ENCODE data around the gene WDR90.

Gene WDR90

DNA sequence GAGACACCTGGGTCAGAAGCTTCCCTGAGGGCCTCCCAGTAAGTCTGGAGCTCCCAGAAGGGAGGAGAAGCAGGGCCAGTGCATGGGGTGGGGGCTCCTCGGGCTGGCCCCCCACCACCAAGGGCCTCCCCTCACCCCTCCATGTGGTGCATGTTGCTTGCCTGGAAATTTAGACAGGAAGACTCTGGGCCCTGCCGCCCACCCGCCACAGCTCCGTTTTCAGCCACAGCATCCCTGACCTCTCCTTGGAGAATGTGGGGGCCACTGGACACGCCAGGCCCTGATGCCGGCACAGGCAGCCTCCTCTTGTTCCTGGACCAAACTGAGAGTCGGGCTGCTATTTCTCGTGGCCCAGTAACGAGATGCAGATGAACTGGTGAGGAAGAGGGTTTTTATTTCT lies 10.3 kb upstream of the WDR90 start:
- no peak for DNase-seq (ENCODE audit: low spot score)

DNA sequence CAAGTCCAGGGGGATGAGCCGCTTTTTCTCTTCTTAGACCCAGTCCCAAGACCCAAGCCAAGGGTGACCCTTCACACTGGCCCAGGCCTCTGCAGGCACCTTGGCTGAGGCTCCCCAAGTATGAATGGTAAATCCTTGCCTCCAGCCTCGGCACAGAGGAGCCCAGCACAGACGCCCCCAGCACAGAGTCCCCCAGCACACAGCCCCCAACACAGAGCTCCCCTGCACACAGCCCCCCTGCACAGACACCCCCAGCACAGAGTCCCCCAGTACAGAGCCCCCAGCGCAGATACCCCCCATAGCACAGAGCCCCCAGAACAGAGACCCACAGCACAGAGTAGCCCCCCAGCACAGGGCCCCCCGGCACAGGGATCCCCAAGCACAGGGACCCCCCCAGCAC lies 8.6 kb upstream of the WDR90 start:
- DNase-seq (ENCODE audit: low spot score) = no peak

DNA sequence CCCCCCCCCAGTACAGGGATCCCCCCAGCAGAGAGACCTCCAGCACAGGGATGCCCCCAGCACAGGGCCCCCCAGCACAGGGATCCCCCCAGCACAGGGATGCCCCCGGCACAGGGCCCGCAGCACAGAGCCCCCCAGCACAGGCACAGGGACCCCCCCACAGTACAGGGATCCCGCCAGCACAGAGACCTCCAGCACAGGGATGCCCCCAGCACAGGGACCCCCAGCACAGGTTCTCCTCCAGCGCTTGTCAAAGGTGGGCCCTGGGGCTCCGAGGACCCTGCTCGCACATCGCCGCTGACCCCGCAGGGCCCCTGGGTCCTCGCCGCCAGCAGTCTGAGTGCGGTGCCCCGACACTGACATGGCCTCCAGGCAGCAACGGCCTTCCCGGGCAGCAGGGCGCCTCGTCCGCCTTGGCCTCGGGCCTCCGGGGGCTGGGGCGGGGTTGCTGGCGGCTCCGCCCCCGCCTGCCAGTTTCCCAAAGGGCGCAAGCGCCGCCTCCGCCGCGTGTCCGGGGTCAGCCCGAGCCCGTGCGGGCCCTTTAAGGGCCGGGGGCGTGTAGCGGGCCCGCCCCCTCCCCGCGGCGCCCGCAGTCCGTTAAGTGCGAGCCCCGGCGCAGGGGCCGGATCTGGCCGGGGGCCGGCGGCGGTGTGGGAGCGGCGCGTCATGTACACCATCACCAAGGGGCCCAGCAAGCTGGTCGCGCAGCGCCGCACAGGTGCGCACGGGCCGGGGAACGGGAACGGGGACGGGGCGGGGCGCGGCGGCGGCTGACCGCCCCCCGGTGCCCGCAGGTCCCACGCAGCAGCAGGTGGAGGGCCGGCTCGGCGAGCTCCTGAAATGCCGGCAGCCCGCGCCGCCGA lies 7.6 kb upstream of the WDR90 start, which contains the start of gene MCRIP2:
Gene MCRIP2 (plus strand): TSS at position 503 of the 863 bp plus-strand sequence. CDS start 164 bp downstream, at position 667.
- peak; percentile 60 for DNase-seq (ENCODE audit: low spot score)

DNA sequence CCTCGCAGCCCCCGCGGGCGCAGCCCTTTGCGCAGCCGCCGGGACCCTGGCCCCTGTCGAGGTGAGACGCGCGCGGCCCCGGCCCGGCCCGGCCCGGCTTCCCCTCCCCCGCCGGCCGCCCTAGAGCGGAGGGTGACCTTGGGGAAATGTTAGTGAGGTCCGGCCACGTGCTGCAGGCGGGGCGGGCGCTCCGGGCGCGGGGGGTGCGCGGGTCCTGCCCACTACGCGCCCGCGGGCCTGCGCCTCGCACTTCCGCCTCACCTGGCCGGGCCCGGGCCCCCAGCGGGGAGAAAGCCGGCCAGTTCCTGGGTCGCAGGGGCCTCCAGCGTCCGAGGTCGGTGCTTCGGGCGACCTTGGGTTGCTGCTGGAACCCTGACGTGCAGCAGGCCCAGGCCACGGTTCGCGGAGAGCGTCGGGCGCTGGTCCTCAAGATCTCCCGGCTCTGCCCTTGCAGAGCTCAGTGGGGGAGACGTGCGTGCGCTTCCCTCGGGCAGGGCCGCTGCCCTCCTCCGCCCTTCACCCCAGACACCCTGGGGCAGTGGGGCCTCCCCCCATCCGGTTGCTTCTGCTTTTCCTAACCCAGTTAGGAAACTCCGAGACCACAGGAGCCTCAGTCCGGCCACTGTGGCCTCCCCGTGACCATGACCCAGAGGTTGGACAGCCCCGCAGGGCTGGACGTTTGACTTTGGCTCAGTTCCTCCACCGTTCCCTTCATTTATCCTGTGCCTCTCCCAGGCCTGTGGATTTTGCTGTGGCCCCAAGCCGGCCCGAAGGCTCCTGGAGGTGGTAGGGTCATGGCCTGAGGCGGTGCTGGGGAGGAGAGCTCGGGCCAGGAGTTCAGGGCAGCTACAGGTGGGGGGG lies 6.7 kb upstream of the WDR90 start:
- no peak for DNase-seq (ENCODE audit: low spot score)

DNA sequence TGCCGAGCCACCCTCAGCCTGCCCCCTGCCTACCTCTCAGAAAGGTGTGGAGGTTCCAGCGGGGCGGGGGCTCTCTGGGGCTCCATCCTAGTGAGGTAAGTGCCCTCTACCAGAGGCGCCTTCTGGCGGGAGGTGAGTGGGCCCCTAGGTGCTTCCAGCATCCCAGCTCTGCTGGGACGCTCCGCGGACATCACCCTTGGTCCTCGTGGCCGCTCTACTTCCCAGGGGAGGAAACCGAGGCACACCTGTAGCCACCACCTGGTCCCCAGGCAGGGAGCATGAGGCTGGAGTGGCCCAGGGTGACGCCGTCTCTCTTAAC lies 6.2 kb upstream of the WDR90 start:
- DNase-seq (ENCODE audit: low spot score) = no peak

DNA sequence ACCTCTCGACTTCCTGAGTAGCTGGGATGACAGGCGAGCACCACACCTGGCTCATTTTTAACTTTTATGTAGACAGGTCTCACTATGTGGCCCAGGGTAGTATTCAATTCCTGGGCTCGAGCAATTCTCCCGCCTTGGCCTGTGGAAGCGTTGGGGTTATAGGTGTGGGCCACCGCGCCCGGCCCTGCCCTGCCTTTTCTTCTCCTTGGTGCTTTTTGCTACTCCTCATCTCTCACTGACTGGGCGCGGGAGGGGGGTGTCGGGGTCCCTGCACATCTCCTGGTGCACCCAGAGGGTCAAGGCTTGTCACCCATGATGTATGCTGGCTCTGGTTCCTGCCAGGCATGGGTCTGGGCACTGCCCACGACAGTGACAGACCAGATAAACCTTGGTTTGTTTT lies 4.6 kb upstream of the WDR90 start:
- DNase-seq (ENCODE audit: low spot score) = no peak

DNA sequence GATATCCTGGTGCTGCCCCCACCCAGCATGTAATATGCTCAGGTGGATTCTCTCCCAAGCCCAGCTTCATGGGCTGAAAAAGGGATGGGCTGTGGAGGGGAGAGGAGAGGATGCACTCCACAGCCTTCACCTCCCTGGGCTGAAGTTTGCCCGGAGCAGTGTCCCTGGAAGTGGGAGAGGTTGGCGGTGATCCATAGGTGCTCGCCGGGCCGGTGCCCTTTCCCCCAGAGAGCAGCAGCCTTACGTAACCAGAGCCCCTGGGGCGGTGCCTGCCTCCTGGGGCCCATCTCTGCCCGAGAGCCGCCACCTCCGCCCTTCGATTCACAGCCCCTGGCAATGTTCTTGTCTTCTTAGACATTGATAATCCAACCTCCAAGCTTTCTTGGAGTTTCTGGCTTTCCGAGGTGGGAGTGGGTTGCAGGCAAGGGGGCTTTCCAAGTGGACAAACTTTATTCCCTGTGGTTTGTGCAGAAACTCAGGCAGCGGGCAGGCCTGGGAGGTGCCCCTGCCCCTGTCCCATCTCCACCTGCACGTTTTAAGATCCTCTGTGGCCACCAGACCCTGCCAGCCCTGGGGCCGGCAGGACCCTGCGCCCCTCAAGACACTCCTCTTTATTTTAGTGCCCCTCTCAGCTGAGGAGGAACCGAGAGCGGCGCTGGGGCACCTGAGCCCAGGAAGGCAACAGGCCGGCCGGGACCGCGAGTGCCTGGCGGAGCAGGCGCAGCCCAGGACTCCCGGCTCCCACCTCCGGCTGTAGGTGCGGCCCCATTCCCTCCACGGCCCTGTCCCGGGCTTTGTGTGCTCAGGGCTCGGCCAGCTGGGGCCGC lies 3.1 kb upstream of the WDR90 start:
- no peak for DNase-seq (ENCODE audit: low spot score)

DNA sequence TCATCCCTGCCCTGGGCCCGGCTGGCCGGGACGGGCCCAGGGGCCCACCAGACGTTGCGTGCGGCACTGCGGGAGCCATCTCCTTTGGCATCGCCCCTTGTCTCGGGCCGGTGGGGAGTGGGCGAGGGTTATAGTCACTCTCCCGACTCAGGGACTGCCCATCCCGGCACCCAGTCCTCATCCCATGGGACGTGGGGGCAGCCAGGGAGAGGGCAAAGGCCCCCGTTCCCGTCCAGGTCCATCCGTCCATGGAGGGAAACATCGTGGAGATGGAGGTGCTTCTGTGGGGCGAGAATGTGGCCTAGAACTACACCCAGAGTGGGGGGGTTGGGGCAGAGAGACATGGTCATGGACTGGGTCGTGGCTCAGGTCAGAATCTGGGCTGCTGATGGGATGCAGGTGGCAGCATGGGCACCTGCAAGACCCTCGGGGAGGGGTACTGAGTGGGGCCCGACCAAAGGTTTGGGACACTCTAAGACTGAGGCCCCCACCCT lies 2.4 kb upstream of the WDR90 start:
- no peak for DNase-seq (ENCODE audit: low spot score)

DNA sequence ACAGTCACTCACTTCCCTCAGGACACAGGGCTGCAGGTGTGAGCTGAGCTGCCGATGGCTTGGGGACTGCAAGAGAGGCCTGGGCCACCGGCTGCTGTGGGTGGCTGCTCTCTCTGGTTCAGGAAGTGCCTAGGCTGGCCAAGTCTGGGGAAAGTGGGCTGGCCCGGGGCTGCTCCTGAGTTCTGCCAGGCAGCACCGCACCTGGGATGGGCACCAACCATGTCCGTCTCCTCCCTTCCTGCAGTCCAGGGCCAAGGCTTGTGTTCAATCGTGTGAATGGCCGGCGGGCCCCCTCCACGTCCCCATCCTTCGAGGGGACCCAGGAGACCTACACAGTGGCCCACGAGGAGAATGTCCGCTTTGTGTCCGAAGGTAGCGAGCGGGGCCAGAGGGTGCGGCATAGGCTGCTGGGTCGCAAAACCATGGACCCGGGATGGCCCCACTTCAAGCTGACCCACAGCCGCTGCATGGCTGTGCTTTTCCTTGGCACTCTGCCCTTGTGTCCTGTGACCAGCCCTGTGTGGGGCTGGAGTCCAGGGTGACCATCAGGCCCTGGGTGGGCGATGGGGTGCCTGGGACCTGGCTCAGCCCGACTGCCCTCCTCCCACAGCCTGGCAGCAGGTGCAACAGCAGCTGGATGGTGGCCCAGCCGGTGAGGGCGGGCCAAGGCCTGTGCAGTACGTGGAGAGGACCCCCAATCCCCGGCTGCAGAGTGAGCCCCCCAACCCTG lies 1.8 kb upstream of the WDR90 start:
- no peak for DNase-seq (ENCODE audit: low spot score)

DNA sequence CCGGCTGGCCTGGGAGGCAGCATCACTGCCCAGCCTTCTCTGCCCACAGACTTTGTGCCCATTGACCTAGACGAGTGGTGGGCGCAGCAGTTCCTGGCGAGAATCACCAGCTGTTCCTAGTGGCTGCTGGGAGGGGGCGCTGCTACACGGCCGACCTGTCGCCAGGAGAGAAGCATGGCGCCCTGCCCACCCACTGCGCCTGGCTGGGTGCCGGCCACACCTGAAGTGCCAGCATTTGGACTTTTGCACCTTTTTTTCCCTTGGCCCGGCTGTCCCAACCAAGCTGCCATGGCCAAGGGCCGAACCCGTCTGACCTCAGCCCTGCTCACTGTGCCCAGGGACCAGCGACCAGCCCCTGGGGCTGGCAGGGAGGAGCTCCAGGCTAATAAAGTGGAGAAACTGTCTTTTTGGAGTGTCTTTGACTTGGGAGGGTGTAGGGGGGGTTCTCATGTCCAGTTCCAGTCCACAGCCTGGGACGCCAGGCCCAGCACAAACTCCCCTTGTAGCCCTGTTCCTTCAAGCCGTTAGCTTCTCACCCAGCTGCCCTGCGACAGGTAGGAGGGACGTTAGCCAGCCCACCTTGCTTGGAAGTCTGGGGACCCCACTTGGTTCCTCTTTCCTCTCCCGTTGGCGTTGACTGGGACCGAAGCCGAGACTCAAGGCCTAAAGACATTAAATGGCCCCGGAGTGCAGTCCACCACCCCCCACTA lies 939 bp upstream of the WDR90 start:
- peak; percentile 41 for DNase-seq (ENCODE audit: low spot score)

DNA sequence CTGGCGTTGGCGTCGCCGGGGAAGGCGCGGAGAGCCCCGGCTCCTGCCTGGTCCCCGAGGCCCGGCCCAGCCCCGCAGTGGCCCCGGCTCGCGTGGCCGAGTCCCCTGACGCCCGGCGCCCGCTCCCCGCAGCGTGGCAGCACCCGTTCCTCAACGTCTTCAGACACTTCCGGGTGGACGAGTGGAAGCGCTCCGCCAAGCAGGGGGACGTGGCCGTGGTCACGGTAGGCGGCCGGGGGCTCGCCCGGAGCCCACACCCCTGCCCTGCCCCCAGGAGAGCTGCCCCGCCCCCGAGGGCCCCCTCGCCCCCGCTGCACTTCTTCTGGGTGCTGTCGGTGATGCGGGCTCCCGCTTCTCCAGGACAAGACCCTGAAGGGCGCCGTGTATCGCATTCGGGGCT lies 466 bp downstream of the WDR90 start:
- no peak for DNase-seq (ENCODE audit: low spot score)

DNA sequence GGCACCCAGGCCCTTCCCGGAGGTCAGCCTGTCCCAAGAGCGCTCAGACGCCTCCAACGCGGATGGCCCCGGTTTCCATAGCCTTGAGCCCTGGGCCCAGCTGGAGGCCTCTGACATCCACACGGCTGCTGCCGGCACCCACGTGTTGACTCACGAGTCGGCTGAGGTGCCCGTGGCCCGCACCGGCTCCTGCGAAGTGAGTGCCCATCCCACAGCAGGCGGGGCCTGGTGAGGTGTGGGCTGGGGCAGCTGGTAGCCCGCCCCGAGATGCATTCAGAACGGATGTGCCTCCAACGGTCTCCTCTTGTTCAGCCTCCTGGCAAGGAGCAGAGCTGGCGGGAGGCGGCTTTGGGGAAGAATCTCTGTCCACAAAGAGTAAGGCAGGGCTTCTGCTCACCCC lies 2.7 kb downstream of the WDR90 start:
- DNase-seq (ENCODE audit: low spot score) = no peak

DNA sequence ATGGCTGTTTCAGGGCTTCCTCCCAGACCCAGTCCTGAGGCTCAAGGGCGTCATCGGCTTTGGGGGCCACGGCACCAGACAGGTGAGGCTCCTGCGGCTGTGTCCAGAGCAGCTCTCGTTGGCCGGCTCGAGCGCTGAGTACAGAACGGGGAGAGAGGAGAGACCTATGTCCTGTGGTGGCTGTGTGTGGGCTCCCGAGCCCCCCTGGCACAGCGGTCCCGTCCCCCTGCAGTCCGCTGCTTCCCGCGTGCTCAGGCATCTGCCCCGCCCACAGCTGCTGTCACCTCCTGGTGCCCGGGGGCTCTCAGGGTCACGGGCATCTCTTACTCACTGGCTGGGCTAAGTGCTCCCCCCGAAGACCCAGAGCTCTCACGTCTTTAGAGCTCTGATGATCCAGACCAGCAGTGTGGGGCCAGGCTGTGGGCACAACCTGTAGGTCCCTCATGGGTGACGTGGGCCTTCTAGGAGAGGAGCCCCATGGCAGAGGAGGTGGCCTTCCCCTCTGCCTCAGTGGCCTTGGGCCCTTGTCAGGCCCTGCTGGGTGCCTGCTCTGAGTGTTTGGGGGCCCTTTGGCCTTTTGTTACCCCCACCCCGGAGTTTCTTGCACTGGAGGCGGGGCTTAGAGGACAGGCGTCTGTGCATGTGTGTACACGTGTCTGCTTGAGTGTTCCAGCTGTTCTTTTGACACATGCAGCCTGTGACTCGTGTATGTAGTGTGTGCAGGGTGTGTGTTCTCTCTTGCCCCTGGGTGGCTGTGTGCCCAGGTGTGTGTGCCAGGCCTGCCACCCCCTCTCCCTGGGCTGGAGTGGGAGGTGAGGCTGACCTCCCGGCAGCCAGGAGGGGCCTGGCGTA lies 3.5 kb downstream of the WDR90 start:
- DNase-seq (ENCODE audit: low spot score) = no peak

DNA sequence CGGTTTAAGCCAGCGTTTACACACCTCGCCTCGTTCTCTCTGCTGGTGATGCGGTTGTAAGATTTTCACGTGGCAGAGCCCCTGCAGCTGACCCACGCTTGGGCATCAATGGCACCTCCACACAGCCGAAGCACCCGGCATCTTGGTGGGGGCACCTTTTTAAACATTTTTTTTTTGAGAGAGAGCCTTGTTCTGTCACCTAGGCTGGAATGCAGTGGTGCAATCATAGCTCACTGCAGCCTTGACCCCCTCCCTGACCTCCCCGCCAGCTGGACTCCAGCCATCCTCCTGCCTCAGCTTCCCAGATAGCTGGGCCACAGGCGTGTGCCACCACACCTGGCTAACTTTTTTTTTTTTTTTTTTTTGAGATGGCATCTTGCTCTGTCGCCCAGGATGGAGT lies 4.9 kb downstream of the WDR90 start:
- DNase-seq (ENCODE audit: low spot score) = no peak

DNA sequence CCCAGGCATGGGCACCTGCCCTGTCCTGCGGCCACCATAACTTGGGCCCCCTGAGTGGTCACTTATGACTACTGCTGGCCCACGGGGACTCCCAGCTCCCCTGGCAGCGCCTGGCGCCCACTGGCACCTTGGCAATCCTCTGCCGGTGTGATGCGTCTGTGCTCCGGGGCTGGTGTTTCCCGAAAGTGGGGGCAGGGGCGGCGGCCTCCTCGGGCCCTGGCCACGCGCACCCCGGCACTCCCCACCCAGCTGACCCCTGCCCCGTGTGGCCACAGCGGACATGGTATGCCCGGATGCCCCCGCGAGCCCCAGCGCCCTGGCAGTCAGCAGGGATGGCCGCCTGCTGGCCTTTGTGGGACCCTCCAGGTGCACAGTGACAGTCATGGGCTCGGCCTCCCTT lies 8.3 kb downstream of the WDR90 start:
- DNase-seq (ENCODE audit: low spot score) = no peak

DNA sequence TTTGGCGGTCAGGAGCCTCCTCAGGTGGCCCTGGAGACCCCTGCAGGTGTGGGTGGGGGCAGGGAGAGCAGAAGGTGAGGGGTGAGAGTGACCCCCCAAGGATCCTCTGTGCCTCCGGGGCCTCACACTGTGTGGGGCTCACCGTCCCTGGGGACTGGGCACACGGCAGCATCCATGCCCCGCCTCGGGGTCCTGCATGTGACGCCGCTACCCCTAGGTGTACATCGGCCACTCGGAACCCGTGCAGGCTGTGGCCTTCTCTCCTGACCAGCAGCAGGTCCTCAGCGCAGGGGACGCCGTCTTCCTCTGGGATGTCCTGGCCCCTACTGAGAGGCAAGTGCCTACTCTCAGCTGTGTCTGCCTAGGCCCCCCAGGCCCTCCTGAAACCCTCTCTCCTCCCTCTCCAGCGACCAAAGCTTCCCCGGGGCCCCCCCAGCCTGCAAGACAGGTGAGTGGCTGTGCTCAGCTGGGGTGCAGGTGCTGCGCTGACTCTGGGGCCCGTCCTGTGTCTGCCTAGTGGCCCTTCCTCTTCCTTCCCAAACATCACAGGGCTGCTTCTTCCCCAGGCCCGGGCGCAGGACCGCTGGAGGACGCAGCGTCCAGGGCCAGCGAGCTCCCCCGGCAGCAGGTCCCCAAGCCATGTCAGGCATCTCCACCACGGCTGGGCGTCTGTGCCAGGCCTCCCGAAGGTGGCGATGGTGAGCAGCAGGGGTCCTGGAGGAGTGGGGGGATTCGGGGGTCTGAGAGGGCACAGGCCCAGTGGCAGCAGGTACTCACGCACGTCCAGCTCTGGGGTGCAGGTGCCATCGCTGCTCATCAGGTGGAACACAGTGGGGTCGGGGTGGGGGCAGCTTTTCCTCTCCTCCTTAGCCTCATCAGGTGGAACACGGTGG lies 9.8 kb downstream of the WDR90 start:
- no peak for DNase-seq (ENCODE audit: low spot score)

DNA sequence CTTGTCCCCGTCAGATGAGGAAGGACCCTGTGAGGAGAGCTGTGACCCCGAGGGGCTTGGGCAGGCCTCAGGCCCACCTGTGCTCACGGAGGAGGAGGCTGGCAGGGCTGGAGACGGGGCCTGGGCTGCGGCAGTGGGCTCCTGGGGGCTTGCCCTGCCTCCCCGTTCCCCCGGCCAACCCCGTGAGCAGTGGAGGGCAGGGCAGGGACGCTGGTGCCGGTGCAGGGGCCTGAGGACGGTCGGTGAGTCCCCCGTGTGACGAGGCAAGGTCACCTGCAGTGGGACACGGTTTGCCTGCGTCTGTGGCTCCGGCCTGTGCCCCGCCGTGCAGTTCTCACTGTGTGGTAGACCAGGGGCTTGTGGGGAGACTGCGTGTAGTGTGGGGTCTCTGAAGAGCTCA lies 10.5 kb downstream of the WDR90 start:
- no peak for DNase-seq (ENCODE audit: low spot score)

DNA sequence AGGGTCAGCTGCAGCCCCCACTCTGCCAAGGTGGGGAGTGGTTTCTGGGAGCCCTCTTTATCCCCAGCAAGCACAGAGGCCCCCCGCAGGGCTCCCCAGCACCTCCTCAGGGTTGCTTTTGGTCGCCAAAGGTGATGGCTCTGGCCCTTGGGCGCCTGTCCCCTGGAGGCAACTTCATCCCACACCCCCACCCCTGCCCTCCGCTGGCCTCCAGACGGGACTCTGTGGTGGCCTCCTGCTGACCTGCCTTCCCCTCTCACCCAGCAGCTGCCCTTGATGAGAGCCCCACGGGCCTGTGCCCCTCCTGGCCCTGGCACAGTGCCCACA lies 10.9 kb downstream of the WDR90 start:
- DNase-seq (ENCODE audit: low spot score) = no peak

Data from hematopoietic multipotent progenitor cell treated with erythropoietin and hydrocortisone succinate and interleukin-3 and kit ligand, for 17 days (in vitro differentiated cells).